HFF-Myc (cell line): ENCODE measurements around the gene DUS1L.

ENCODE experiments used
- DNase-seq: peaks from one replicate; pipeline ENCODE4 v3.0.0-alpha.2; 2011; ENCODE audit warnings: low read depth; ENCODE audit errors: extremely low read depth
- H3K4me3 ChIP-seq: replicated peaks from 2 replicates; pipeline ENCODE4 v1.5.1; 2011; ENCODE audit warnings: low read depth, mild to moderate bottlenecking, control low read depth, low read length
- CTCF ChIP-seq: IDR thresholded peaks from 2 replicates; pipeline ENCODE4 v1.5.1; 2012; ENCODE audit warnings: mild to moderate bottlenecking, low read depth, low read length, control low read depth; ENCODE audit errors: missing control alignments

The DUS1L gene

DNA sequence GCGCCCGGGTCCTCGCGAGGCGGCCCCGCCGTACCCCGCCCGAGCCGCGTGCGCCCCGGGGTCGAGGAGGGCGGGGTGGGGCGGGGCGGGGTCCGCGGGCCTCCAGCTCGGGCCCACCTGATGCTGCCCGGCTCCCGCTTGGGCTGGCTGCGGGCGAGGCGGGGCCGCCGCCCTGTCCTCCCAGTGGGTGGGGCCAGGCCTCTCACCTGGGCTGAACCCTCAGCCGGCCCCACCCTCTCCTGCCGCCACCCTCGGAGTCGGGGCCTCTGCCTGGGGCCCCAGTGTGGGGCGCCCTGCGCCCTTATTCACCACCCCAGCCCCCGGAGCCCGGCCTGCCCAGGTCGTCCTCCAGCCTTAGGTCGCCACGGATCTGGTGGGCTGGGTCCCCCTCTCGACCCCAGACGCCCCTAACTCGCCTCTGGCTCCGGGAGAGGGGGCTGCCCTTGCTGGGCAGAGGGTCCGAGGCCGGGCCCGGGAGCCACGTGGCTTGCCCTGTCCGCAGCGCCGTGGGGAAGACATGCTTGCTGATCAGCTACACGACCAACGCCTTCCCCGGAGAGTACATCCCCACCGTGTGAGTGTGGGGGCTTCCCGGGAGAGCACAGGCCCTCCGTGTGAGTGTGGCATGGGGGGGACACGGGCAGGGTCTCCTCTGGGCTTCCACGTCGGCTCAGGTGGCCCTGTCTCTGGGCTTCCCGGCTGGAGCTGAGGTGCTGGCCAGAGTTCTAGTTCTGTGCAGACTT lies 33.5 kb downstream of the DUS1L start:
- no peak for DNase-seq
- peak overlapping the region; percentile 72 for H3K4me3 ChIP-seq
- no peak for TF ChIP-seq CTCF

GRCh38 chr17:82031303-82031884 lies 34.2 kb downstream of the DUS1L start, which contains the start of gene RAC3:
Gene RAC3 (plus strand): TSS chr17:82031678. CDS start chr17:82031762, 84 bp downstream.
- no peak for DNase-seq
- peak within 1 kb of the TSS; percentile 72 for H3K4me3 ChIP-seq
- no peak for TF ChIP-seq CTCF

GRCh38 chr17:82030470-82031302 lies 34.9 kb downstream of the DUS1L start:
- peak; percentile 34 for TF ChIP-seq CTCF
- peak; percentile 49 for DNase-seq
- H3K4me3 ChIP-seq: peak overlapping the region; percentile 51

GRCh38 chr17:82029990-82030469 lies 35.6 kb downstream of the DUS1L start:
- no peak overlapping the region; the same call in 1 of the 2 replicates for H3K4me3 ChIP-seq

DNA sequence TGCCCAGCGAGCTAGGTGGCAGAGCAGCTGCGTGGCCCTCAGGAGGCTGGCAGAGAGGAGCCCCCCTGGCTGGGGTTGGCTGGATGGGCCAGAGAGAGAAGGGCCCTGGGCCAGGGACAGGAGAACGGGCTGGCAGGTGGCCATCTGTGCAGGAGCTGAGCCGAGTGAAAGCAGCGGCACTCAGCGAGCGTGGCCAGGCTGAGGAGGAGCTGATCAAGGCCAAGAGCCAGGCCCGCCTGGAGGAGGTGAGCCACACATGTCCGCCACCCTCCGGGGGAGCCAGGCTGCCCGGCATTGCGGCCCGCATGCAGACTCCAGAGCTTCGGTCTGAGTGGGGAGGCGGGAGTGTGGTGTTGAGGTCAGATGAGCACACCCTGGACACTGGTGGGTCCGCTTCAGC lies 36.2 kb downstream of the DUS1L start:
- DNase-seq: no peak
- no peak overlapping the region for H3K4me3 ChIP-seq
- TF ChIP-seq CTCF: no peak

More at GRCh38 chr17:82029990-82030469, 35.6 kb downstream of the DUS1L start:
- DNase-seq: no peak
- no peak for TF ChIP-seq CTCF

DNA sequence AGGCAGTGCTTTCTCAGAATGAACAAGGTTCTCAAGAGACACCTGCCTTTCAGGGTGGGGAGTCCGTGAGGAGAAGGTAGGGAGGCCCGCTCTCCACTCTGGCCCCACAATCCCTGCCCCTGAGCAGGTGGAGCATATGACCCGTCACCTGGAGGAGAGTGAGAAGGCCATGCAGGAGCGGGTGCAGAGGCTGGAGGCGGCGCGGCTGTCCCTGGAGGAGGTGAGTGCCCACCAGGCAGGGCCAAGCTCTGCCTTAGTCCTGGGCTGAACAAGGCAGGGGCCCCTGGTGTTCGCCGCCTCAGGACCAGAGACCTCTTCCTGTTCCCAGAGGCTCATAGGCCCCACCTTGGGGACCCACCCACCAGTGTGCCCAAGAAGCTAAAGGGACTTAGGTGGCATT lies 36.6 kb downstream of the DUS1L start:
- DNase-seq: no peak
- TF ChIP-seq CTCF: no peak
- H3K4me3 ChIP-seq: no peak overlapping the region
